HuH-7 (cell line): ENCODE results near the gene EPB41L2.
"Not testable (repeated sequence)": the region's sequence is repeated elsewhere in the genome, so short reads cannot be mapped to it uniquely, and the experiment has no call there.

Source experiments
- DNase-seq: peaks from one replicate; pipeline ENCODE4 v3.0.0; 2011; ENCODE audit warnings: low spot score

The EPB41L2 gene

DNA sequence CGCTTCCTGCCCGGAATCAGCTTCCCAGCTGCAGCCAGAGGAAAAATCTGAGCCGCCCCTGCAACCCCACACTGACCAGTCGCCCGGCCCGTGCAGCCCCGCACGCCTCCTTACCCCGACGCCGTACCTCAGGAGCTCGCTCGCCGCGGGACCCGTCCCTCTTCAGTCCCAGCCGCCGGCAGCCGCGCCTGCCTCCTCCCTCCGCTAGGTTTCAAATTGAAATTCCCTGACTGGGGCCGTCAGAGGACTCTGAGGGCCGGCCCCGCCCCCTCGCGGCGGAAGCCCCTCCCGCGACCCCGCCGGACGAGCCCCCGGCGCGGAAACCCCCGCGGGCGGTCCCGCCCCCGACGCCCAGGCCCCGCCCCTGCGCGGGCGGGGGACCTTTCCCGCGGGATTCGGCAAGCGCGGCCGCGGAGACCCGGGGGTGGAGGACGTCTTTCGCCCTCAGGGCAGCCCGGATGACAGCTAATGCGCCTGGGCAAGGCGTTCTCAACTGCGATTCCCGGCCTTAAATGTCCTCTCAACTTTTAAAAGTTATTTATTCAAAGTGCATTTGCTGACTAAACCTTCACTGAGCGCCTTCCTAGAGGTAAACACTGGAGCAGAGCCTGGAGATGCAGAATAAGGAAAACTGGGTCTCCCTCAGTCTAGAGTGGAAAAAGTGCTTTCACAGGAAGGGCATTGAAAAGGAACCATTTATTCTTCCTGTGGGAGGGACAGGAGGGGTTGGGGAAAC lies at the start of gene EPB41L2:
Gene EPB41L2, minus strand, starts transcription at position 218 of the 736 bp plus-strand sequence. CDS start 106,760 bp downstream, outside the sequence.
- DNase-seq, result peak; percentile 84

DNA sequence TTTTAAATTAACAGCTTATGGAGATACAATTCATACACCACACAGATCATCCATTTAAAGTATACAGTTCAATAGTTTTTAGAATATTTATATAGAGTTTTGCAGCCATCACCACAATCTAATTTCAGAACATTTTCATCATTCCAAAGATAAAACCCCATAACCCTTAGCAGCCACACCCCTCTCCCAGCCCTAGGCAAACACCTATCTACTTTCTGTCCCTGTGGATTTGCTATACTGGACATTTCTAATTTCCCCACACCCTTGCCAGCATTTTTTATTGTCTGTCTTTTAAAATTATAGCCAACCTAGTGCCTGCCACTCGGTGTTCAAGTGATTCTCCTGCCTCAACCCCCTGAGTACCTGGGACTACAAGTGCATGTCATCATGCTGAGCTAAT lies 49.2 kb upstream of the EPB41L2 start:
- DNase-seq, result no peak

DNA sequence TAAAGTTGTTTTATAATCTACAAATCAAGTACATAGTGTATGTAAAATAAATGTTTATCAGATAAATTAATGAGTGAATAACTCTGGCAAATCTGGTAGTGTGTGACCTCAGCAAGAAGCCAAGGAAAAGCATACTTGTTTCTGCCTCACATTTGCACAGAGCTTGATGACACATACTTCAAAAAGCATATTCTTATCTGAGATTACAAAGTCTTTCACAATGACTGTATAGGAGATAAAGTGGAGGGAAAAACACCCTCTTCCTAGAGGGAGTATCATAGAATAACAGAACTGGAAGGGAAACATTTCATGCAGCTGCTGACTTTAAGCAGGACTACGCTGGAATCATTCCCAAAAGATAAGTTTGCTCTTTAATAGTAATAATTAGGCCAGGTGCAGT lies 44.1 kb upstream of the EPB41L2 start:
- DNase-seq, result peak; percentile 26

DNA sequence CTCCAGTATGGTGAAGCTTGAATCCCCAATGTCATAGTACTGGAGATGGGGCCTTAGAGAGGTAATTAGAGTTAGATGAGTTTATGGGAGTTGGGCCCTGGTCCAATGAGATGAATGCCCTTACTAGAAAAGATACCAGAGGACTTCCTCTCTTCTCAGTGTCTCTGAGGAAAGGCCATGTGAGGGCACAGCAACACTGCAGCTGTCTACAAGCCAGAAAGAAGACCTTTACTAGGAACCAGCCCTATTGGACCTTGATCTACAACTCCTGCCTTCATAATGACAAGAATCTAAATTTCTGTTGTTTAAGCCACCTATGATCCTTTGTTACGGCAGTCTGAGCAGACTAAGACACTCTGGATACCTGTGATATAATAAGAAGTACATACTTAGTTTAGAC lies 40.9 kb upstream of the EPB41L2 start:
- no peak for DNase-seq

DNA sequence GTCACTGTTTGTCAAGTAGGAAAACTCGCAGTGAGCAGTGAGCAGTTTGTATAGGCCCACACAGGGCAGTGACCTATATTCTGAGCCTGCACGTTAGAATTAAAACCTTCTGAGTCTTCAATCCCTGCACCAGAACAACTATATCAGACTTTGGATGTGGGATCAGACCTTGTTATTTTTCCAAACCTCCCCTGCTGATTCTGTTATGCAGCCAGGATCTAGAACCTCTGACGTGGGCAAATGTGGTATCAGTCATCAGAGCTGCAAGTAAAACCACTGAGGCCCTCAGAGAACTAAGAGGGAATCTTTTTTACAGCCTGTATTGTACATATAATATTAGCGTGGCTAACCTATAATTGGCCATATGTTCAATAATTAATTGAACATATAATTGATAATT lies 40.3 kb upstream of the EPB41L2 start:
- no peak for DNase-seq

DNA sequence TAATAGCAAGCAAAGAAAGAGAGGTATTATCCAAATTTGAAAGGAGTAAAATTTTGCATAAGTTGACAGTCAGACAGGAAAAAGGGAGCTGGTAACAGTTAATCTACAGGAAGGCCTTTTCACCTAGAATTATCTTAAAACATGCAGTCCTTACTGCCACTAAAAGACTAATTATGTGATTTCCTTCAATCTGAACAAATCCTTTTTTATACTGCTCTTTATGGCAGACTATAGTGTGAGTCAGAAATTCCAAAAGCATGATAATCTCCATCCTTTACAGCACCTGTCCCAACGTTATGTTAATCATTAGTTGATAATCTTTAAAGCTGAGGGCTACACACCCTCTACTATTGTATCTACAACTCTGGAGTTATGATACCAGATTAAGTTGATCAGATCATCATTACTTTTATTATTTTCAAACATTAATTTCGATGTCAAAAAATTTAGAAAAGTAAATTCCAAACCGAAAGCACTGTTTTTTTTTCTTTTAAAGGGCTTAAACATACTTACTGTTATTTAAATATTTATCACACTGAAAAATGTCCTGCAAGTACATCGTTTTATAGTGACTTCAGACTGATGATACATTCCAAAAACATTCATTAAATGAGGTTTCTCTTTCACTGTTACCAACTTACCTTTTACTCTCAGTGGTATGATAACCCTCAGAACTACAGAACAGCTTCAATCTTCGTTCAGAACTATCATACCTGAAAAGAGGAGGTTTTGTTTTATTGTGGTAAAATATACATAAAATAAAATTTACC lies 39.1 kb upstream of the EPB41L2 start:
- DNase-seq, result no peak

DNA sequence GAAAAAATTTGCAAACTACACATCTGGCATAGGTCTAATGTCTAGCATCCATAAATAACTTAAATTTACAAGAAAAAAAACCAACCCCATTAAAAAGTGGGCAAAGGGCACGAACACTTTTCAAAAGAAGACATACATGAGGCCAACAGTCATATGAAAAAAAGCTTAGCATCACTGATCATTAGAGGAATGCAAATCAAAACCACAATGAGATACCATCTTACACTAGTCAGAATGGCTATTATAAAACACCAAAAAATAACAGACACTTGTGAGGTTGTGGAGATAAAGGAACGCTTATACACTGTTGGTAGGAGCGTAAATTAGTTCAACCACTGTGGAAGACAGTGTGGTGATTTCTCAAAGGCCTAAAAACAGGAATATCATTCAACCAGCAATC lies 33.7 kb upstream of the EPB41L2 start:
- DNase-seq, result no peak

DNA sequence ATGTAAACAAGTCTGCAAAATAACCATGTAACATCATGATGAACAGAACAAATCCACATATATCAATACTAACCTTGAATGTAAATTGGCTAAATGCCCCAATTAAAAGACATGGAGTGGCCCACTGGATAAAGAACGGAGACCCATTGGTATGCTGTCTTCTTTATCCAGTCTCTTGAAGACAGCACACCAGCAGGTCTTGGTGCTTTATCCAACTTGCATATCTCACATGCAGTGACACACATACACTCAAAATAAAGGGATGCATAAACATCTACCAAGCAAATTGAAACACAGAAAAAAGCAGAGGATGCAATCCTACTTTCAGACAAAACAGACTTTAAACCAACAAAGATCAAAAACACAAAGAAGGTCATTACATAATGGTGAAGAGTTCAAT lies 30.3 kb upstream of the EPB41L2 start:
- no peak for DNase-seq

DNA sequence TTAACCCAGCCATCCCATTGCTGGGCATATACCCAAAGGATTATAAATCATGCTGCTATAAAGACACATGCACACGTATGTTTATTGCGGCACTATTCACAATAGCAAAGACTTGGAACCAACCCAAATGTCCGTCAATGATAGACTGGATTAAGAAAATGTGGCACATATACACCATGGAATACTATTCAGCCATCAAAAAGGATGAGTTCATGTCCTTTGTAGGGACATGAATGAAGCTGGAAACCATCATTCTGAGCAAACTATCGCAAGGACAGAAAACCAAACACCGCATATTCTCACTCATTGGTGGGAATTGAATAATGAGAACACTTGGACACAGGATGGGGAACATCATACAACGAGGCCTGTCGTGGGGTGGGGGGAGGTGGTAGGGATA lies 28.9 kb upstream of the EPB41L2 start:
- DNase-seq, result not testable (repeated sequence)

DNA sequence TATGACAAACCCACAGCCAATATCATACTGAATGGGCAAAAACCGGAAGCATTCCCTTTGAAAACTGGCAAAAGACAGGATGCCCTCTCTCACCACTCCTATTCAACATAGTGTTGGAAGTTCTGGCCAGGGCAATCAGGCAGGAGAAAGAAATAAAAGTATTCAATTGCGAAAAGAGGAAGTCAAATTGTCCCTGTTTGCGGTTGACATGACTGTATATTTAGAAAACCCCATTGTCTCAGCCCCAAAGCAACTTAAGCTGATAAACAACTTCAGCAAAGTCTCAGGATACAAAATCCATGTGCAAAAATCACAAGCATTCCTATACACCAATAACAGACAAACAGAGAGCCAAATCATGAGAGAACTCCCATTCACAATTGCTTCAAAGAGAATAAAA lies 27.3 kb upstream of the EPB41L2 start:
- DNase-seq, result not testable (repeated sequence)

DNA sequence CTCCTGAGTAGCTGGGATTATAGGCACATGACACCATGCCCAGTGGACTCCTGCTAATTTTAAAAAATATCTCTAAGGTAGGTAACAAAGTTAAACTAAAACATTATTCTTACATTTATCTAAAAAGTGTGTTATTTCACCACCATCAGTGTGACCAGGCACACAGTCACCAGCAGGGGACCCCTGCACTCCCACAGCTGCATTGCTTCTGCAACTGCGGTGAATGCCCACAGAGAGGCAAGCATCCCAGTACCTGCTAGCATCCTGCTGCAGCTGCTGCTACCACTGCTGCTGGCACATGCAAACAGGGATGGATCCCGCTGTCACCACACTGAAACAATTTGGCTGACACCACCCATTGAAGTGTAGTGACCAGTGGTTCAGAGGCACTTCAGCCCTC lies 21.9 kb upstream of the EPB41L2 start:
- DNase-seq, result no peak

DNA sequence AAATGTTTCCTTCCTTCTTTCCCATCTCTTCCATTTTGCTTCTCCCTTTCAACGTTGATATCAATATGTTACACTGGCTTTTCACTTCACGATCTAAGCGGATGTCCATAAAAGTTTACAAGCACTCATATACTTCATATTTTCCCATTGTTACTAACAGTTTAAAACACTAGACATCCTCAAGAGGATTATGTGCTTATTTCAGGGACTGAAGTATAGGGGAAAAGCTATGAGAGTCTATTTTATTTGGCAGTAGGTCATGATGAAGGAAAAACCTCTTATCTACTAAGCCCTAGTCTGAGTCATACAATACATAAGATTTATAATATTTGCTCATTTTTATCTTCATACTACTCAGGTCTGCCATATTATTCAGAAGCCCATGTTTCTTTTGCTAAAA lies 20.6 kb upstream of the EPB41L2 start:
- DNase-seq, result no peak

DNA sequence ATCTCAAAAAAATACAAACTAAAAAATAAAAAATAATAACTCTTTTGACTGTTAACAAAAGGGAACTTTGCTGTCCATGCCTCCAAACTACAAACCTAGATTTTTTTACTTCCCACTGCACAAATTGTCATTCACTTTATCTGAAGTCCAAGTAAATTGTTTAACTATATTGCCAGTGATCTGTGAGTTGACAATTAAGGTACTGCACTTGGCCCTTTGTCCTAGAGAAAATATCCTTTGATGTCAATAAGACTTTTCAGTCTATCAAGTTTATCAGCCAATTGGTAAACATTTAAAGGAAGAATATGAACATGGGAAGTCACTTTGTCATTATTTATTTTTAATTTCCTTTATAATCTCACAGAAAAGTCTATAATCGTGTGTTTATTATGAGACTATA lies 19.3 kb upstream of the EPB41L2 start:
- DNase-seq, result no peak

DNA sequence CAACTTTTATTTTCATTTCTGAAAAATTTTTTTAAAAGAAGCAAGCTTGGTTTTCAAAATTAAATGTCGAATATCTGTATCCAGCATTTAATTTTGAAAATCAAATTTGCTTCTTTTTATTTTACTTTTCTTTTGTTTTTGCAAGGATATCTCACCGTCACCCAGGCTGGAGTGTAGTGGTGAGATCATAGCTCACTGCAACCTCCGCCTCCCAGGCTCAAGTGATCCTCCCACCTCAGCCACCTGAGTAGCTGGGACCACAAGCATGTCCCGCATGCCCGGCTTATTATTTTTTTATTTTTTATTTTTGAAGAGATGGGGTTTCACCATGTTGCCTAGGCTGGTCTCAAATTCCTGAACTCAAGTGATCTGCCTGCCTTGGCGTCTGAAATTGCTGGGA lies 17.0 kb upstream of the EPB41L2 start:
- no peak for DNase-seq

DNA sequence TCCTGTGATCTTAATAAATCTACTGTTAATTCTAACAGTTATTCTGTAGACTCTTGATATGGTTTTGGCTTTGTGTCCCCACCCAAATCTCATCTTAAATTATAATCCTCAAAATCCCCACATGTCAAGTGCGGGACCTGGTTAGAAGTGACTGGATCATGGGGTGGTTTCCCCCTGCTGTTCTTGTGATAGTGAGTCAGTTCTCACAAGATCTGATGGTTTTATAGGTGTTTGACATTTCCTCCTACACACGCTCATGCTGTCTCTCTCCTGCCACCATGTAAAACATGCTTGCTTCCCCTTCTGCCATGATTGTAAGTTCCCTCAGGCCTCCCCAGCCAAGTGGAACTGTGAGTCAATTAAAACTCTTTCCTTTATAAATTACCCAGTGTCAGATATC lies 10.5 kb upstream of the EPB41L2 start:
- no peak for DNase-seq

DNA sequence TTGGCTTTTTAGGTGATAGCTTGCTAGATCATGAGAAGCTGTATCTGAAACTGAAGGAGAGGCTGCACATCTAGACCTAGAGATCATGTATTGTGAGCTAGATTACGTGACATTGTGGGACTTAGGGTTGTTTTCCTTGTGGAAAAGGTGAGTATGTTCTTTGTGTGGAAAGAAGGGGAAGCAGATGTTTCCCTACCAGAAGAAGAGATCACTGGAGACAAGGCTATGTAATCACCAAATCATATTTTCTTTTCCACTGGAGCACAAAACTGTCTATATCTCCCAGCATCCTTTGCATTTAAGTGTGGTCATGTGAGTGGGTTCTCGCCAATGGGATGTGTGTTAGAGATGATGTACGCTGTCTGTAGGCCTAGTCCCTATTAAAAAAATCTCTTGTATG lies 7.0 kb upstream of the EPB41L2 start:
- DNase-seq, result no peak

DNA sequence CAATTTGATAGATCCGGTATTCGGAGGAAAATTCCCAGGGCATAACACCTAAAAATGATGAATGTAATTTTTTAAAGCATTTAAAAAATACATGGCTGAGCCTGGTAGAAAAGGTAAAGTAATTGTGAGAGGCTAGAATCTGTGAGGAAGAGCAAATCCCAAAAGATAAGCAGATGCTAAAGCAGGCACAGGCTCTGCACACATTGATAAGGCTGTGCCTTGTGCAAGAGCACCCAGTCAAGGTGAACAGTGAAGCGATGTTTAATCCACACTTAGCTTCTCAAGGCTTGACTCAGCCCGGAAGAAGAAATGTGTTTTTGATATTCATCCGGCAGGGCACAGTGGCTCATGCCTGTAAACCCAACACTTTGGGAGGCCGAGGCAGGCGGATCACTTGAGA lies 5.1 kb upstream of the EPB41L2 start:
- DNase-seq, result no peak

DNA sequence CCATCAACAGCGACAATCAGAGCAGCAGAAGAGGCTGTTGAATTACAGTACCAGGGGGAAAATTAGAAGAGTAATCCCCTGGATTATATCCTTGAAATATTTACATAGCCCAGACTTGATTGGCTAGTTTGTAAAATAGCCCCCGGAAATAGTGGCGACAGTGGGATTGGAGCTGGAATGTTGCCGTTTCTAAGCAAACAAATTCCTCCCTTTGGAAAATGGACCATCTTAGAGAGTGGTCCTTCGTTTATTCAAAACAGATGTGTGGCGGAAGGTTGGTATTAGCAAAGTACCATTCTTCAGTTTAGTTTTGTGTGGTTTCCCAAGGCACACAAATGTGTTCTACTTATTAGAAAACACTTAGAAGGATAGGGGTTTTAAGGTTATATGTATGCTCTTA lies 4.5 kb upstream of the EPB41L2 start:
- DNase-seq, result no peak

DNA sequence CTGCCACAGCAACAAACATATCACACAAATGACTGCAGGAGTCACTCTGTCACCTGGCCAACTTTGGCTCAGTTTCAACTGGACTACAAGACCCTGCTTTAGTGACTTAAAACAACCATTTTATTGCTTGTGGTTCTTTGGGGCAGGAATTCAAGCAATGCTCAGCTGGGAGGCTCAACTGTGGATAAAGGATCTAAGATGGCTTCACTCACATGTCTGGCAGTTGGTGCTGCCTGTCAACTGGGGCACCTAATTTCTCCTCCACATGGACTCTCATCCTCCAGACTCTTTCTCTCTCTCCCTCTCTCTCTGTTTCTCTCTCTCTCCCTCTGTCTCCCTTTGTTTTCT lies 2.8 kb upstream of the EPB41L2 start:
- DNase-seq, result no peak

DNA sequence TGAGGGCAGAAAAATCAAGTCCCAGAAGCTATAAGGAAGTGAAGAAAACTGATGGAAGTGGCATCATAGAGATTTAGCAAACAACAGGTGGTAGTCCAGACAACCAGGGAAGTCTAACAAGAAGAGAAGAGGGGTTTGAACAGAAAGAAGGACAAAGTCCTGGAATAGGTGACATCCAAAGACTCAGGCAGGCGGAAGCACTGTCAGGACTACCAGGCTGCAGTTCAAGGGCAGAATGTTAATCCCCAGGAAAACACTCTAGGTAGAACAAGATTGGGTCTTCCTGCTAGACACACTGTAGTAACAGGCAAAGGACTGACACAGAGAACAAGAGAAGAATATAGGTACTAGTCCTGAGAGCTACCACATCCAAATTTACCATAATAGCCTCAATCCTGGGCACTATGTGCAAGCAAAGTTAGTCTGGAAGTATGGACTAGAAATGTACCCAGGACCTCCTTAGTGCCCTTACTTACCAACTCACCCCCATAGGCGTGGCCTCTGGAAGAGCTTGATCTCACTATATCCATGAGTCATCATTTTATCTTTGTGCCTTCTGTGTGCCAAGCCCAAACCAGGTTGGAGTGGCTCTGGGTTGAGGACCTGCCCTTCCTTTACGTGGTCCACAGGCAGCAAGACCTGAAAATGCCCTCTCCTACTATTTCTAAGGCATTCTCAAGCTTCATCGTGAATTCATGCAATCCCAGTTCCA lies 2.2 kb upstream of the EPB41L2 start:
- DNase-seq, result no peak

DNA sequence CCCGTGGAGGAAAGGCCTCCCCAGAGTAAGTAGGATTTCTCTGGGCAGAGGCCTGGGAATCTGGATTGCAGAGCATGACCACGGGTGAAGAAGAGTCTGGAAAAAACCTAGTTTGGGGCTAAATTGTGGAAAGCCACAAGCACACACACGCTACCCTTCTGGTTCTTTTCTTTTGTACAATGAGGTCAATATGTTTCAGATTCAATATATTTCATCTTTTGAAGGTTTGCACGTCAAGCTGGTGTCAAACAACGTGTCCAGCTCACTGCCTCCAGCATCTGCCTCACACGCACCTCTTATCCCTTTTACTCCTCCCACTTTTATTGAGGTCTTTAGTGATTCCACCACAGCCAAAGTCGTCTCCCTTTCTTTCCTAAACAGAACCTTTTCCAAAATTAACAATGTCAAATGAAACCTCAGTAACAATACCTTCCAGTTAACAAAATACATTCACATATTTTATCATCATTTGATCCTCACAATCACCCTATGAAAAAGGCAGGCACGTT lies 773 bp upstream of the EPB41L2 start:
- DNase-seq, result no peak

DNA sequence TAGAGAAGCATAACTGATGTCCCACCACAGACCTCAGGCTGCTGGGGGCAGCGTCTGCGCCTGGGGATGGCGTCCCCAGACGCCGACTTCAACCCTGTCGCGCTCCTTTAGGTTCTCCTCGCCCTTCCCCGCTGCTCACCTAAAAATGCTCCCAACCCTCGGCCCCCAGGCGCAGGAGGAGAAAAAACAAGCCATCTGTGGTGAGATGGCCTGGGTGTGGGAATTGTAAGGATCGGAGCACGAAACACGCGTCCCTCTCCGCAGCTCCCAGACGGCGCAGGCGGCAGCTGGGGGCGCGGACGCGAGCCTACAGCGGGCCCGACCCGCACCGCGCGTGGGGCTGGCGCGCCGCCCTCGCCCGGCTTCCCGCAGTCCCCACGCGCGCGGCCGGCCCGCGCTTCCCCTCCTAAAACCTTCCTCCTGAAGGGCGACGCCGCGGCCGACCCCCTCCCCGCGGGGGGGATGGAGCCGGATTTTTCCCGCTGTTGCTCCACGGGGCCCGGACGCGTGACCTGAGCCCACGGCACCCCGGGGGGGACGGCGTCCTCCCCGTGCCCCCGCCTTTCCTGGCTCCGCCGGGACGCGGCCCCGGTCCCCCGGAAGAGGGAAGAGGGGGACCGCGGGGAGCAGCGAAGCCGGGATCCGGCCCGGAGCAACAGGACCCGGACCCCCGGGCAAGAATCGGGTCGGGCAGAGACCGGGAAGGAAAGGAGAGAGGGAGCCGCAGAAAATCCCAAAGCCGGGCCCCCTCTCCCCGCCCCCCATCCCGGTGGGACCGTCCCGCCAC lies 611 bp downstream of the EPB41L2 start:
- DNase-seq, result no peak
